HFFc6 (cell line): ENCODE data around the gene LSAMP. TPM values are rescaled to one million over a fixed set of nuclear protein-coding genes. Genes with fewer than 3 reads are reported as not detected.

Experiments
- DNase-seq: peaks from one replicate; pipeline ENCODE4 v3.0.0-alpha.2; 2018
- H3K27ac Mint-ChIP-seq: 2 replicates; pipeline ENCODE4 v1.8.0; 2020; ENCODE audit warnings: mild to moderate bottlenecking, mixed read lengths
- H3K27me3 Mint-ChIP-seq: 2 replicates; pipeline ENCODE4 v1.8.0; 2021; ENCODE audit warnings: mild to moderate bottlenecking, moderate library complexity, mixed read lengths; ENCODE audit not compliant: insufficient read depth
- H3K36me3 Mint-ChIP-seq: 2 replicates; pipeline ENCODE4 v1.8.0; 2021; ENCODE audit warnings: low read depth, mixed read lengths
- H3K4me1 Mint-ChIP-seq: 2 replicates; pipeline ENCODE4 v1.8.0; 2020; ENCODE audit warnings: low read depth, mixed read lengths
- H3K4me3 Mint-ChIP-seq: 2 replicates; pipeline ENCODE4 v1.8.0; 2020; ENCODE audit warnings: mild to moderate bottlenecking, moderate library complexity, mixed read lengths
- H3K9me3 Mint-ChIP-seq: 2 replicates; pipeline ENCODE4 v1.8.0; 2020; ENCODE audit warnings: mild to moderate bottlenecking, mixed read lengths
- total RNA-seq, 6 experiments: library from RNA; stranded (reverse); fragmentation: NEBNext Ultra II Directional; extraction: Animal tissue kit (Norgen Biotek cat#: 25700); gene quantifications; 2 replicates in 1 of 6; 3 replicates in 5 of 6; pipeline ENCODE4 v1.2.3, GENCODE V29; 2021
- TF ChIP-seq, protein P1 (sequence below): fragments of 200-600 bp; sonication (generic); IDR thresholded peaks from 2 replicates; pipeline ENCODE4 v1.5.0; 2021; ENCODE audit warnings: antibody characterized with exemption, mild to moderate bottlenecking

LSAMP gene
- total RNA-seq, 6 experiments from 2014 or later = not detected

GRCh38 chr3:116390318-116390717 is 55.0 kb downstream of the LSAMP start:
- no peak for DNase-seq
- no peak overlapping the region for H3K27ac Mint-ChIP-seq
- H3K4me3 Mint-ChIP-seq = no peak overlapping the region
- TF ChIP-seq, protein P1, sequence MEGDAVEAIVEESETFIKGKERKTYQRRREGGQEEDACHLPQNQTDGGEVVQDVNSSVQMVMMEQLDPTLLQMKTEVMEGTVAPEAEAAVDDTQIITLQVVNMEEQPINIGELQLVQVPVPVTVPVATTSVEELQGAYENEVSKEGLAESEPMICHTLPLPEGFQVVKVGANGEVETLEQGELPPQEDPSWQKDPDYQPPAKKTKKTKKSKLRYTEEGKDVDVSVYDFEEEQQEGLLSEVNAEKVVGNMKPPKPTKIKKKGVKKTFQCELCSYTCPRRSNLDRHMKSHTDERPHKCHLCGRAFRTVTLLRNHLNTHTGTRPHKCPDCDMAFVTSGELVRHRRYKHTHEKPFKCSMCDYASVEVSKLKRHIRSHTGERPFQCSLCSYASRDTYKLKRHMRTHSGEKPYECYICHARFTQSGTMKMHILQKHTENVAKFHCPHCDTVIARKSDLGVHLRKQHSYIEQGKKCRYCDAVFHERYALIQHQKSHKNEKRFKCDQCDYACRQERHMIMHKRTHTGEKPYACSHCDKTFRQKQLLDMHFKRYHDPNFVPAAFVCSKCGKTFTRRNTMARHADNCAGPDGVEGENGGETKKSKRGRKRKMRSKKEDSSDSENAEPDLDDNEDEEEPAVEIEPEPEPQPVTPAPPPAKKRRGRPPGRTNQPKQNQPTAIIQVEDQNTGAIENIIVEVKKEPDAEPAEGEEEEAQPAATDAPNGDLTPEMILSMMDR = no peak
- H3K4me1 Mint-ChIP-seq = no peaks in the 10 kb centered on the region
- no peaks in the 10 kb centered on the region; the same call in 1 of the 2 replicates for H3K27me3 Mint-ChIP-seq
- H3K9me3 Mint-ChIP-seq = peaks cover 48% of the 10 kb centered on the region
- H3K36me3 Mint-ChIP-seq = no peaks in the 10 kb centered on the region; the same call in 1 of the 2 replicates

DNA sequence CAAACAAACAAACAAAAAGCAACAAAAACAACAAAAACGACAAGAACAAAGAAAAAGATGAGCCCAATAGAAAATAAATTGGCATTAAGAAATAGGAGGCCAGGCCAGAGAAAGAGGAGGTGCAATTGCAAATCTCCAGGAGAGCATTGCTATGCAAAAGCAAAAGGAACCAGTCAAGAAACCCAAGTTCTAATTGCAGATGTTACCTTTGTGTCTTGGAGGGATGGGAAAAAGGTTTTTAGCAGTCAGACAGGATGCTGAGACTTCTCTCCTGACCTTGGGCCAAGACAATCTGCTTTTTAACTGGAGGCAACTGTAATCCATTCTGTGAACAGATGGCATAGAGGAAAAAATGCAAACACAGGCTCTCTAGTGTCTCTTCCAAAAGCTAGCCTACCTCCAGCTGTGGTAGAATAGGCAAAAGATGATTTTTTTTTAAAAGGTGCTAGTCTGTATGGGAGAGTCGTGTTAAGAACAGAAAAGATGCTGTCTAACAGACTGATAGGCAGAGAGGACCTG is 56.4 kb downstream of the LSAMP start:
- TF ChIP-seq, protein P1 = no peak
- H3K9me3 Mint-ChIP-seq = peaks cover 44% of the 10 kb centered on the region
- no peaks in the 10 kb centered on the region; the same call in 1 of the 2 replicates for H3K27me3 Mint-ChIP-seq
- H3K4me3 Mint-ChIP-seq = no peak overlapping the region
- no peak overlapping the region for H3K27ac Mint-ChIP-seq
- no peaks in the 10 kb centered on the region for H3K4me1 Mint-ChIP-seq
- no peaks in the 10 kb centered on the region; the same call in 1 of the 2 replicates for H3K36me3 Mint-ChIP-seq
- no peak for DNase-seq

DNA sequence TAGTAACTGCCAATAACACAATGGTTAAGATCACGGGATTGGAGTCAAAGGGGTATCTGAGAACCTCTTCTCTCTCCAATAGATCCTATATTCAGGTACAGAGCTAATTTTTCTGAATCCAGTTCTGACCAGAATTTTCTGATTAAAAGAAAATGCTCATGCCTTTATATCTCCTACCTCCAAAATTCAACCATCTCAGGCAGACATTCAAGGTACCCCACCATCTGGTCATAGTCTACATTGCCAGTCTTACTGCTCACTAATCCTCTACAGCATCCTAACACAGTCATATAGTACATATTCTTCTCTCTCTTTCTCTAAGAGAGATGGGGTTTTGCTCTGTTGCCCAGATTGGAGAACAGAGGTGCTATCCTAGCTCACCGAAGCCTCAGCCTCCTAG is 59.1 kb downstream of the LSAMP start:
- TF ChIP-seq, protein P1 = no peak
- H3K9me3 Mint-ChIP-seq = peaks cover 30% of the 10 kb centered on the region
- DNase-seq = no peak
- H3K27ac Mint-ChIP-seq = no peak overlapping the region
- H3K27me3 Mint-ChIP-seq = no peaks in the 10 kb centered on the region
- H3K4me3 Mint-ChIP-seq = no peak overlapping the region
- no peaks in the 10 kb centered on the region for H3K4me1 Mint-ChIP-seq
- no peaks in the 10 kb centered on the region; the same call in 1 of the 2 replicates for H3K36me3 Mint-ChIP-seq

- H3K27ac Mint-ChIP-seq = no peak overlapping the region
- no peak for DNase-seq
- H3K4me3 Mint-ChIP-seq = no peak overlapping the region
- no peaks in the 10 kb centered on the region for H3K4me1 Mint-ChIP-seq
- TF ChIP-seq, protein P1 = no peak
- H3K36me3 Mint-ChIP-seq = no peaks in the 10 kb centered on the region
- H3K9me3 Mint-ChIP-seq = peaks cover 22% of the 10 kb centered on the region
- H3K27me3 Mint-ChIP-seq = no peaks in the 10 kb centered on the region
Measured at GRCh38 chr3:116384717-116385116, 60.6 kb downstream of the LSAMP start.

DNA sequence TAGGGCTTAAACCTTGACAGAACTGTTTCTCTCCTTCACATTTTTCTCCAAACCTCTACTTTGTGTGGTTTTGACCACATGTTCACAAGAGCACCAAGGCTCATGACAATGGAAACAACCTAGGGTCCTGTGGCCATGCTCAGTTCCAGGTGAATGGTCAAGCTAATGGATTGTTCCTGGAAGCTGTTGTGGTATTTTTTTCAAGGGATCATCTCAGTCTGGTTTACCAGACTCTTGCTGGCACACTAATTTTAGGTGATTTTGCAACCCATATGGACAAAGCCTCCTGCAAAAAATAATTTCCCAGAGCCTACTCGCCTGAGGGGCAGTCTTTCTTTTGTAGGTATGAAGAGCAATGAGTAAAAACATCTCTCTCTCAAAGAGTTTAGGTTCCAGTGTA is 67.2 kb downstream of the LSAMP start:
- no peaks in the 10 kb centered on the region for H3K27me3 Mint-ChIP-seq
- DNase-seq = no peak
- H3K9me3 Mint-ChIP-seq = peaks cover 3% of the 10 kb centered on the region; the same call in 1 of the 2 replicates
- H3K36me3 Mint-ChIP-seq = no peaks in the 10 kb centered on the region
- no peak overlapping the region for H3K4me3 Mint-ChIP-seq
- no peak overlapping the region for H3K27ac Mint-ChIP-seq
- TF ChIP-seq, protein P1 = no peak
- H3K4me1 Mint-ChIP-seq = no peaks in the 10 kb centered on the region
